ENCODE results near the gene TNS3.
A peak's percentile ranks its signal among the peaks of the same experiment; 100 is the strongest.
"Not testable (repeated sequence)": the region's sequence is repeated elsewhere in the genome, so short reads cannot be mapped to it uniquely, and the experiment has no call there.

Gene TNS3

DNA sequence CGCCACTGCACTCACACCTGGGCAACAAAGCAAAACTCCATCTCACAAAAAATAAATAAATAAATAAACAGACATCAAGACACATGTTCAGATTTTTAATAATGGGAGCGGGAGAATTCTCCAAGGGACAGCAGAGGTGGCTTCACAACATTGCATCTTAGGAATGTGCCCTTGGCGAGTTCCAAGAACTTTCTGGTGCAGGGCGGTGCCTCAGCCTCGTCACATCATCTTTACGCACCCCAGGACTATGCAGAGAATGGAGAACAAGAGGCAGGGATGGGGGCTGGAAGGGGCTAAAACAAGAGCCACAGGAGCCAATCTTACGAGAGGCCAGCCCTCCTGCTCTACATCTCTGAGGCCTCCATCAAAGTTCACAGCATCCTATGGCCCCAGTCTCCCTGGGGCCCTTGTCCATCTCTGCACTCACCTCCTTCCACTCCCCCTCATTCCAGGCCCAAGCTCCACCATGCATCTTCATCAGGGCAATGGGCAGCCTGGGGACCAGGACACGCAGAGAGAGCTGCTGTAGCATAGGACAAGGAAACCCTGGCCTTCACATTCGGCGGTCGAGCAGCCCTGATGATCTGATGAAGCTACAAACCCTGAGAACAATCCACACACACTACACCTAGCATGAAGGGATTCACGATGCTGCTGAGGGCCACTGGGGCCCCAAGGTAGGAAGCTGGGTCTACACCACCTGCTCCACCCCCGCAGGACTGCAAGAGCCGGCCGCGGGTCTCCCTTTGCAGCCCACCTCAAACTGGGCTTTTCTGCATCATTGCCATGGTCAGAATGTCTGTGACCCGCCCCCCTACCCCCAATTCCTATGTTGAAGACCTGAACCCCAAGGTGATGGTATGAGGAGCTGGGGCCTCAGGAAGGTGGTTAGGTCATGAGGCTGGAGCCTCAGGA is 22.3 kb downstream of the TNS3 start:
- no peak for DNase-seq

DNA sequence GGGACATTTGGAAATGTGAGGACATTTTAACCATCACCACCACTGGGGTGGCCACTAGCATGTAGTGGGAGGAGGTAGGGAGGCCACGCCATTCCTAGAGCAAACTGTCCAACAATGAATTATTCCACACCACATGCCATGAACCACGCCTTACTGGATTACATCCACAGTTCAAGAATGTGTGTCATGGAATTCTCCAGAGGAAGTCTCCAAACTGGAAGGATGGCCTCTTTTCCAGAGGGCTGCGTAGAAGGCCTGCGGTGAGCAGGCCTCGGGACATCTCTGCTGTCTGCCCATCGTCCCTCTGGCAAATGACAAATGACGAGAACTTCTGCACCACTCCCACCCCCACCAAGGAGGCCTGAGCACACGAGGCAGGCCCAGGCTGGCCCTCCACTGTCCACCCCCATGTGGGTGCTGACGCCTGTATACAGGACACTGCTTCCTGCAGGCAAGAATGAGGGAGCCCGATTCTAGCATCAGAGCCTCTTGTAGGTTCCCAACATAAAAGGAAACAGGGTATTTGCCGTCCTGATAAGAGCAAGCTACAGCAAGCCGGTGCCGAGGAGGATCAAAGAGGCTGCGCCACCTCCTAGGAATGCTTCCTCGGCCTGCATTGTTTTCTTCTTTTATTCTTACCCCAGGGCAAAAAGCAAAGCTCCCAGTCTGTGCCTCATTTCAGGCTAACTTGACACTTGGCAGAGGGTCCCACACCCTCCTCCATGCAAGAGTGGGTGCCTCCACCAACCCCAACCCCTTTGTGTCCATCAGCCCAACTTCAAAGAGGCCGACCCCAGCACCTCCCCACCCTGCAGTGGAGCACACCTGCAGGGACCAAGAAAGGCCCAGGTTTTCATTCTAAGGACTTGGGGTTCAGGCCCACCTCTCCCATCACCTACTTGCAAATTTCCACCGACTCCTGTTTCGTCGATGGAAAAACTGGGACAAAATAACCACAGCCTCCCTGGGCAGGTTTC is 23.9 kb downstream of the TNS3 start:
- DNase-seq = no peak

- DNase-seq = no peak
Observed at GRCh38 chr7:47557317-47557693, 24.6 kb downstream of the TNS3 start.

GRCh38 chr7:47556511-47557180 is 25.3 kb downstream of the TNS3 start:
- DNase-seq = no peak

DNA sequence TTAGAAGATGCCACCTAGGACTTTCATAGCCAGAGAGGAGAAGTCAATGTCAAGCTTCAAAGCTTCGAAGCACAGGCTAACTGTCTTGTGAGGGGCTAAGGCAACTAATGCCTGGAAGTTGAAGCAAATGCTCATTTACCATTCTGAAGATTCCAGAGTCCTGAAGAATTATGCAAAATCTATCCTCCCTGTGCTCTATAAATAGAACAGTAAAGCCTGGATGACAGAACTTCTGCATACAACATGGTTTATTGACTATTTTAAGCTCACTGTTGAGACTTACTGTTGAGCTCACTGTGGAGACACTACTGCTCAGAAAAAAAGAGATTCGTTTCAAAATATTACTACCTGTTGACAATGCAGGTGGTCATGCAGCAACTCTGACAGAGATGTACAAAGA is 28.6 kb downstream of the TNS3 start:
- no peak for DNase-seq

DNA sequence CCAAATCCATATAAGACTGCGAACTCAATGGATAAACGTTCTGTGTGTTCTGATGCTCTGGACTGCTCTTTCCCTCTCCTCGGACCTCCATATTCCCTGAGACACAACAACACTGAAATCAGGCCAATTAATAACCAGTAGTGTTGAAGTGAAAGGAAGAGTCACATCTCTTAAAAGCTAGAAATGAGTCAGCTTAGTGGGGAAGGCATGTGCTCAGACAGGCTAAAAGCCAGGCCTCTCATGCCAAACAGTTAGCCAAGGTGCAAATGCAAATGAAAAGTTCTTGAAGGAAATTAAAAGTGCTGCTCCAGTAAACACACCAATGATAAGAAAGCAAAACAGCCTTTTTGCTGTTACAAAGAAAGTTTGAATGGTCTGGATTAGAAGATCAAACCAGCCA is 29.3 kb downstream of the TNS3 start:
- no peak for DNase-seq

GRCh38 chr7:47551668-47552440 is 30.1 kb downstream of the TNS3 start:
- no peak for DNase-seq

DNA sequence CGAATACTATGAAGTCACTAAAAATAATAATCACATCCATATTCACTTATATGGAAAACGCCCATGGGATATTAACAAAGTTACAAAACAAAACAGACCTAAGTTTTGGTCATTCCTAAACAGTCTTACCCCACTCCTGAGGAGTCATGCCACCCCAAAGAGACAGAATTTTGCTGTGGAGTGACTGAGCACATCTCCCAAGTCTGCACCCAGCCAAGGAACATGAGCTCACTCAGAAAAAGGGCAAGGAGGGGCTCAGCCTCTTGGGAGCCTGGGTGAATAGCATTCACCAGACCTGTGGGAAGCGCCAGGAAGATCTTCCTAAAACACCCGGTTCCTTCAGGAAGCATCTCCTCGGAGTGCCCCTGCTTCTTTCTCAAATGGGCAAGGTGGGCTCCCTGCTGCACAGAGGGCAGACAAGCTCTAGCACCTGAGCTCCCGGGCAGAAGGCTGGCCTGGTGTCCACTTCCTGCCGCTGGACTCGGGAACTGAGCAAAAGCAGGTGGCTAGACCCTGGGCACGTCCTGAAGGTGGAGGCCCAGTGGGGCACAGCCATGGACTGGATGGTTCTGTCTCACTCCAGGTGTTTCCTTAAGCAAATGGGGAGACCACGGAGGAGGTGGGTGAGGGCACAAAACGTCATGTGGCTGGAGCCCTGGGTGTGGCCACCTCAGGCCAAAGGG is 31.0 kb downstream of the TNS3 start:
- no peak for DNase-seq

GRCh38 chr7:47549916-47550315 is 32.0 kb downstream of the TNS3 start:
- DNase-seq = no peak

- DNase-seq = no peak
Observed at GRCh38 chr7:47549397-47549796, 32.5 kb downstream of the TNS3 start.

- DNase-seq = no peak
Observed at GRCh38 chr7:47548546-47548945, 33.4 kb downstream of the TNS3 start.

- no peak for DNase-seq
Observed at GRCh38 chr7:47546733-47547494, 35.0 kb downstream of the TNS3 start.

DNA sequence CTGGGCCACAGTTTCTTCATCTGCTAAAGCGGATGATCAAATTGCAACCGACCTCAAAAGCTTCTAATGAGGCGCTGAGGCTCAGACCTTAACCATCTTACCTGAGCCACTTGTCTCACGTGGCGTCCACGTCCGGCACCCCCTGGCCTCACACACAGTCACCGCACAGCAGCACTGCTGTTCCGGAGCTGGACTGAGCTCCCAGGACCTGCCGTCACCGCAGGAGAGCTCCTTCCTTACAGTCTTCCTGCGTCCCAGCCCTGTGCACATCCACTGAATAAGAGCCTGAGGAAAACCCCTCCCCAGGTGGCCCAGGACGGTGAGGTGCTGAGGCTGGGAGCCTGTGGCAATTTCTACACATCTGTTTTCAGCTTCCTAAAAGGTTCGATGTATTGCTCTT is 35.7 kb downstream of the TNS3 start:
- no peak for DNase-seq

DNA sequence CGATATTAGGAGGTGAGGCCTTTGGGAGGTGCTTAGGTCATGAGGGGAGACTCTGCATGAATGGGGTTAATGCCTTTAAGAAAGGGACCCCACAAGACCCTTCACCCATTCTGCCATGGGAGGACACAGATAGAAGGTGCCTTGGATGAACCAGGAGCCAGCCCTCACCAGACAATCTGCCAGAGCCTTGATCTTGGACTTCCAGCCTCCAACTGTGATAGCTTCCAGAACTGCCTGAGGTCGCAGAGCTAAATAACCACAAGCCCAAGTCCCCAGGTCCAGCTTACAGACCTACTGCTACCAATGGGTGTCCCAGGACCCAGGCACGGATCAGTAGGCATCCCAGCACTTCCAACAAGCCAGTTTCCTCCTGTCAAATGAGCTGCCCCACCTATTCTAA is 37.5 kb downstream of the TNS3 start:
- no peak for DNase-seq

DNA sequence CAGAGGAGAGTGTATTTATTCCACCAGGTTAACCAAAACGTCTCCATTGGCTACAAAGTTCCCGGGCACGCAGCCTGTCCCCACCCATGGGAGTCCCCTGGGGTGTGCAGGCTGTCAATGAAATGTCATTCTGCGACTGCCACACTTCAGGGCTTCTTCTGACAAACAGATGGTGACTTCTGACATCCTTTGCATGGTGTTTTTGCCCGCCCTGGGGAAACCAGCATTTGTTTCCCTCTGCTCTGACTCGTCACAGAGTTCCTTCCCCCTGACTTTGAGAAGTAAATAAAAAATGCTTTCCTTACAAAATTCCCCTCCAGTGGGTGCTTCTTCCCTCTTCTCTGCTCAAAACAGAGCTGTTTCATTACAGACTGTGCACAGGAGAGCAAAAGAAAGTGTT is 38.2 kb downstream of the TNS3 start:
- peak; percentile 34 for DNase-seq

GRCh38 chr7:47543056-47543455 is 38.9 kb downstream of the TNS3 start:
- DNase-seq = no peak

DNA sequence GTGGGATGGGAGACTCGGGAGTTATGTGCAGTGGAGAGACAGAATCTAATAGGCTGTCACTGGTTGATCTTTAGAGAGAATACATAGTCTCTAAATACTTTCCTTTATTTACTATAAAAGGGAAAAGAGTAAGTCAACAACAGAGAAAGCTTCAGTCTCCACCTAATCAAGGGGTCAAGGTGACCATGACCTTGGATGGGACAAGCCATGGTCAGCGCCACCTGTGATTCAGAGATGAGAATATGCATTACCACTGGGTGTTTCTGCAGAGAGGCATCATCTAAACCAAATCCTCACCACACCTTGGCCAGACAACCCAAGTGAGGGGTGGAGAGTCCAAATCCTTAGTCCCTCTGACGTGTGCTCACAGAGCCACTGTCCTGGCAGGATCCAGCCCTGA is 39.9 kb downstream of the TNS3 start:
- no peak for DNase-seq

GRCh38 chr7:47541485-47541884 is 40.4 kb downstream of the TNS3 start:
- not testable (repeated sequence) for DNase-seq

DNA sequence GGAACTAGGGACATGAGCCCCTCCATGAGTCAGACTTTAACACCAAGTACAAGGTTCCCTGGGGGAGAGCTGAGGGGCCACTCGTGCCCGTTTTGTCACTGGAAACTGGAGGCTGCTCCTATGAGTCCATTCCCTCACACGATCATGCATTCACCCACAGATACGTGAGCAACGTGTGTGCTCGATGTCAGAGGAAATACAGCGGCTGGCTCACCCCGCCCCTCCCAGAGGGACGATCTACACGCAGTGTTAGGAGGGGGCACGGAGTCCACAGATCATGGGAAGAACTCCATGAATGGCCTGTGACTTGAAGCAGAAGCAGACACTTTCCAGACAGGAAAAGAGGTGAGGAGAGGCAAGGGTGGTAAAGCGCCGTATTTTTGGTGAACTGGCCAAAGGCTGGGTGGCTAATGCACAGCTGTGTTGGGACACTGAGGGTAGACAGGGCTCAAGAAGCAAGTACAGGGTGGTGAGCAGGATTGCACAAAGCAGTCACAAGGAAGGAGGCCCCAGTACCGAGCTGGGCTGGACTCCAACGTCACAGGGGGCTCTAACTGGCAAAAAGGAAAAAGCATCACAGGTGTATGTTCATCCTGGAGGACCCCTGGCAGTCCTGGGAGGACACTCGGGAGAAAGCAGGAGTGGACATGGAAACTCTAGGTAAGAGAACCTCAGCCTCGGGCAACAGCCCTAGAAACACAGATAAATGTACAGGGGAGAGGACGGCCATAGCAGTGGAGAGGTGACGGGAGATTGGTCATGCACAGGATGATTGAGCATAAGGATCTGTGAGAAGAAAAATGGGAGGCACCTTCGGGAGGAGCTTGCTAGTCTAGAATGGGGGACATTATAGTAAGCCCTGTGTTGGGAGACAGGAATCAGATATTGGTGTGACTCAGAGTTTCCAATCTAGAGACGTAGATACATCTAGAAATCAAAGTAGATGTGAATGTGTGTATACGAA is 41.2 kb downstream of the TNS3 start:
- no peak for DNase-seq

DNA sequence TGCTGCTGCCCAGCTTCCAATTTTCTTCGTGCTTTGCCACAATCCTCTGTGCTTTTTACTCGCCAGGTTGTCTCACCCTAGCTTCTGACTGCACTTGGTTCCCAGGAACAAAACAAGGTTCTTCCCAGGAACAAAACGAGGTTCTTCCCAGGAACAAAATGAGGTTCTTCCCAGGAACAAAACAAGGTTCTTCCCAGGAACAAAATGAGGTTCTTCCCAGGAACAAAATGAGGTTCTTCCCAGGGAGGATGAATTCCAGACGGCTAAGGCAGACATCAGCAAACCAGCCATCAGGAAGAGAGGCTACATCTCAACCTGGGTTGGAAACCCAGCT is 41.9 kb downstream of the TNS3 start:
- DNase-seq = no peak

Data from CD4-positive, alpha-beta T cell treated with Interleukin-15 for 1 hour (primary cell).